ENCODE measurements around the gene DCHS1. TPM values are rescaled to one million over a fixed set of nuclear protein-coding genes. Genes with fewer than 3 reads are reported as not detected.

The DCHS1 gene
- total and polyA plus RNA-seq, 2 of the 13 experiments (the other 11 are each of a cell fraction or from before 2014, with no cell fraction given): under 0.01 to 0.03 TPM

GRCh38 chr11:6682591-6682935, 27.0 kb upstream of the DCHS1 start:
- WGBS (ENCODE audit: low lambda C conversion rate): 0% methylated on average over 3 of the region's 10 CpGs

More at GRCh38 chr11:6682591-6682935, 27.0 kb upstream of the DCHS1 start:
- Histone ChIP-seq H3K27me3 (ENCODE audit: control insufficient read depth in 1 of 2, insufficient read depth in 2 of 2, low read length in 2 of 2) (peaks cover 0 to 9% of the 10 kb centered on the region in 2 experiments; a peak in 2 of 5 replicates), H4K20me1 (ENCODE audit: insufficient read depth, low read length) (no peaks in the 10 kb centered on the region; the same call in 1 of the 2 replicates), H3K4me2 (ENCODE audit: low read depth, low read length) (peak overlapping the region; percentile 94), H3K27ac (ENCODE audit: extremely low read length, insufficient read depth, low read length) (peak overlapping the region; percentile 77), H3K36me3 (replicated peaks in 1 of 2; ENCODE audit: control insufficient read depth in 1 of 2, insufficient read depth in 2 of 2, low read length in 2 of 2) (peaks cover 0 to 5% of the 10 kb centered on the region in 2 experiments; a peak in 2 of 5 replicates), H3K4me3 (replicated peaks in 1 of 3; ENCODE audit: insufficient read depth in 1 of 3, low read depth in 2 of 3, low read length in 3 of 3) (peak overlapping the region; percentile 63 to 81 (median 66)), H3K4me1 (ENCODE audit: insufficient read depth, low read length) (peaks cover 18% of the 10 kb centered on the region), H3K9me3 (ENCODE audit: low read length) (no peaks in the 10 kb centered on the region), H3K79me2 (ENCODE audit: insufficient read depth, low read length) (peaks cover 22% of the 10 kb centered on the region), H3K9ac (ENCODE audit: insufficient read depth, low read depth, low read length) (peak overlapping the region; percentile 85), H2AFZ (ENCODE audit: low read length) (no peak overlapping the region)
- peak; percentile 48 for FAIRE-seq
- intact Hi-C loops (cut with micrococcal nuclease; ENCODE audit: unreplicated experiment): loop anchor here (5.0 to 10.0 kb wide), 2 partner anchors 200 to 298 kb away; partner anchors contain the start of genes ARFIP2 and TIMM10B
- no peak for DNase-seq (ENCODE audit: low spot score)
- peak; percentile 18 for ATAC-seq
- ChIA-PET CTCF (ENCODE audit: low intra/inter-chr PET ratio, low total read pairs) (interaction anchor here (0.7 to 1.8 kb wide), 2 partner anchors 78 to 151 kb away, joined by 3 to 13 read pairs; no protein-coding TSS in a partner anchor), POLR2A (interaction anchor here (1.0 to 2.1 kb wide), 12 partner anchors 10 to 448 kb away, joined by 3 to 20 read pairs (median 4); partner anchors contain the start of genes FHIP1B, HPX, TAF10 and TPP1)
- 0 out of 2 replicates have a peak, but pooled peaks have one; percentile 17 for TF ChIP-seq ZNF337 (CRISPR knock-in tag; IDR thresholded peaks at IDR 0.05; ENCODE audit: borderline replicate concordance, low read depth)
- TF ChIP-seq RFX3 (CRISPR knock-in tag; IDR thresholded peaks at IDR 0.05): no peak
- TF ChIP-seq KAT7 (CRISPR knock-in tag; IDR thresholded peaks at IDR 0.05; ENCODE audit: borderline replicate concordance): 0 out of 2 replicates have a peak, but pooled peaks have one; percentile 4
- TF ChIP-seq STAG1 (CRISPR knock-in tag; IDR thresholded peaks at IDR 0.05): no peak
- TF ChIP-seq ZFP36L2 (CRISPR knock-in tag; IDR thresholded peaks at IDR 0.05): no peak
- TF ChIP-seq FUBP1 (CRISPR knock-in tag; IDR thresholded peaks at IDR 0.05; ENCODE audit: borderline replicate concordance): 0 out of 2 replicates have a peak, but pooled peaks have one; percentile 14
- no peak for TF ChIP-seq ZBTB20 (CRISPR knock-in tag; IDR thresholded peaks at IDR 0.05; ENCODE audit: borderline replicate concordance, low read depth)
- TSS peak; percentile 78 for BruUV-seq (replicated peaks)
- in situ Hi-C loops (cut with HindIII; ENCODE audit: extremely low pct_ligation_motif_present, low pct_unique_long_range_greater_than_20kb): loop anchor here (5.0 kb wide), 1 partner anchor 135 kb away; no protein-coding TSS in a partner anchor
